NCI-H774 (cell line): ENCODE results near the gene SLC1A1.
A peak's percentile ranks its signal among the peaks of the same experiment; 100 is the strongest.

ENCODE experiments used
- DNase-seq: peaks from one replicate; lab custom pipeline; 2025; lab: John Stamatoyannopoulos, UW

Gene SLC1A1

DNA sequence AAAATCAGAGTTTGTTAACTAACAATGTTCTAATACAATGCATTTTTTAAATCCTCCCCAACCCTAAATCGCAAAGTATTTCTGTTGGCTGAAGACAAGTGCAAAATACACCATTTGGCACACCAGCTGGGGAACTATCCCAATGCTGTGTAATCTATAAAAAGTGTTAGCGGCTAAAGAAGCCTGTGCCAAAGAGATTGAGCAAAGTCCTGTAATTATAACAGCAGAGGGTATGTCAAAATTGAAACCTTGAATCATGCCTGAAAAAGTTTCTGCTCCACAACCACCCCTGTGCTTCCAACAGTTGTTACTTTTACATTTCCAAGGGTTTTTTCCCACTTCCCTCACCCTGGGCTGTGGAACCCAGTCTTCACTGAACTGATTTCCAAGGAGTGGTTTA, 88.7 kb downstream of the SLC1A1 start:
- DNase-seq: no peak

DNA sequence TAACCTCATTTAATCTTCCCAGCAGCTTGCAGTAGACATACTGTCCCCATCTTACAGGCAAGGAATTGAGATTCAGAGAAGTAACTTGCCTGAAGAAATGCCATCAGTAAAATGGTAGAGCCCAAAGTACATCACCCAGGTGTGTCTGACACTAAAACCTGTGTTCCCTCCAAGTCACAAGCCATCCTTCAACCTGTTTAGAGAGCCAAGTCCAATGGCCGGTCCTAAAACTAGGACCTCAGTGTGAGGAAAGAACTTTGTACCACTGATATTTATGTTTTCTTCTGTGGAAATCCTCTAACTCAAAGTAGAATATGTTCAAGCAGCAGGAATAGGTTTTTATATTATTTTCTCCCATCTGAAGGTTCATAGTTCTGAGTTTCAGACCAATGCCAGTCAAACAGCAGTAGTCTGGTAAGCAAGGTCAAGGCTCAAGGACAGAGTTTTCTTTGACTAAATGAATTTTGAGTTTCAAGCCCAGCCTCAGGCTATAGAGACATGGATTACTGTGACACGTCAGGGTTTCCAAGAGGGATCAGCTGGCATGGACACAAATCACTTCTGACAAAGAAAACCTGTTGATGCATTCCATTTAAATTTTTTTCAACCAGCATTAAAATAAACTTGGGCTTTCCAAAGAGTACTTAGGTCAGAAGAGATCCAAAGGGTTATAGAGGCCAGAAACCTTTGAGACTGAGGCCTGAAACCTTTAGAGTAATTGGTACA, 90.9 kb downstream of the SLC1A1 start:
- DNase-seq: no peak

DNA sequence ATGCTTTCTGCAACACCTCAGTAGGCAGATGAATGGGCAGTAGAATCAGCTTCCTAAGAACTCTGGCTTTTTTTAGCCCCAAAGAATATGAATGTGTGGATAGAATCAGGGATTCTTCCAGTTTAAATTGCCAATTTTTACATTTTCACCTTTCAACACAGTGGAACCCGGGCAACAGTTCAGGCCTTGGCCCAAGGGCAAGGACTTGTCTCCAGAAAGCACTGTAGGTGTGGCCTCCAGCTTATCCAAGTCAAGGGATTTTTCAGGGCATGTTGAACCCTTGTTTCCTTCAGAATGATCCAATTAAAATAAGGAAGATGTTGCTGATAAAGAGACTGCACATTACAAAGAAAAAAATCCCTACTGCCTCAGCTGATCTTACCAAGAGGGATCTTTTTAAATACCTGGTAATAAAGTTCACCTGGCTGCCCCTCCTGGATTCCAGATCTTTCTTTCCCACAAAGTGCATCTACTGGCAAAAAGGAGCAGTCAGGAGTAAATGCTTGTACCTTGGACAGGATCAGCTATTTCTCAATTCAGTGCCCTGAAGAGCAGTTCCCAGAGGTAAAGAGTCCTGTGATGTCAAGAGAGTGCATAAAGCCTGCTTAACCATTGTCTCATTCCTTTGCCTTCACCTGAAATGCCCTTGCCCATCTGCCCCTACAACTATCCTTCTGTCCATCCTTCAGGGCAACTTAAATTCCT, 91.7 kb downstream of the SLC1A1 start:
- no peak for DNase-seq

DNA sequence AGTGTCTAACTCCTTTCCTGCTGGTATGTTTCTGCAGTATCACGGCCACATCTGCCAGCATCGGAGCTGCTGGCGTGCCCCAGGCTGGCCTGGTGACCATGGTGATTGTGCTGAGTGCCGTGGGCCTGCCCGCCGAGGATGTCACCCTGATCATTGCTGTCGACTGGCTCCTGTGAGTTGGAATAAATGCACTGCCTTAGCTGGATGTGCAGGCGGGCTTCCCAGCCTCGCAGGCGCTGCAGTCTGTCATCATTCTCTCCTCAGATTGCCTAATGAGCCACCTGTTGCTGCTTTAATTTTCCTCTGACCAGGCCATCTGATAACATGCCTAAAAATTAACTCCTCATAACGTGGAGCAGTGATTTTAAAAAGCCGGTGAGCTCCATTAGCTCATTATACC, 92.7 kb downstream of the SLC1A1 start:
- no peak for DNase-seq

DNA sequence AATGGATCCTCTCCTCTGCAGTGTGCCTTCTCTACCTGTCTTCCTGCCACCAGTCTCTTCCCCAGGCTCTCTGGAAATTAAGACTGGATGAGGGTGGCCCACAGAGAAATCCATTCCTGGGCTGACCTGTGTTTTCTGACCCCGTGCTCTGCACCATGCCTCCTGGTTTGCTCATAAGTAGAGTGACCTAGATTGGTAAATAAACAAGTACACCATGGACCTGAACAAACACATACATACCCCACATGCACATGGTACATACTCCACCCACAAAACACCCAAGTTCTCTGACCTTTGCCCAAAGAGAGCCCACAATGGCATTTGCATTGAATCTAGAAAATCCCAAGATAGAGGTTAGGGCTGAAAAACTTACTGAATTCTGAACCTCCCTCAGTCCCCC, 94.4 kb downstream of the SLC1A1 start:
- no peak for DNase-seq

DNA sequence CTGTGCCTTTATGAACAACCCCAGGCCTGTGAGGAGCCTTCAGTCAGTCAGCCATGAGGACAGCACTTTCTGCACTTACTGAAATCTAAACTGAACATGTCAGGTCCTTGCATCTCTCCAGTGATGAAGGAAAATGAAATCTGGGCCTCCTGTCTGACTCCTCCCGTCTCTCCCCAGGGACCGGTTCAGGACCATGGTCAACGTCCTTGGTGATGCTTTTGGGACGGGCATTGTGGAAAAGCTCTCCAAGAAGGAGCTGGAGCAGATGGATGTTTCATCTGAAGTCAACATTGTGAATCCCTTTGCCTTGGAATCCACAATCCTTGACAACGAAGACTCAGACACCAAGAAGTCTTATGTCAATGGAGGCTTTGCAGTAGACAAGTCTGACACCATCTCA, 94.9 kb downstream of the SLC1A1 start:
- no peak for DNase-seq

DNA sequence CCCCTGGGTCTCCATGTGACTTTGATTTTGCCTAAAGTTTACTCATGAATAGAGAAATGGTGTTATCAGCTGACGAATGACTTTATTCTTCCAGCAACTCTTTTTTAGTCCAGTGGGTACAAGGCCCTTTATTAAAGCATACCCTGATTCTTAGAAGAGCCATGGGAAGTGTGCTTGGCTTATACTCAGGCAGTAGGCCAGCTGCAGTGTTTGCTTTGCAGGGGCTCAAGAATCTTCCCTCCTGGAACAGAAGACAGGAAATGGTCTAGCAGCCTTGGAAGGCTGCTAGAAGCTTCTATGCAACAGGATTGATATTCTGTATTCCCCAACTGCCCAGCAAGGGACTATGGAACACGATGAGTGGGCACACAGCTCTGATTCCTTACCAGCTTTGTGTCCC, 98.5 kb downstream of the SLC1A1 start:
- no peak for DNase-seq

DNA sequence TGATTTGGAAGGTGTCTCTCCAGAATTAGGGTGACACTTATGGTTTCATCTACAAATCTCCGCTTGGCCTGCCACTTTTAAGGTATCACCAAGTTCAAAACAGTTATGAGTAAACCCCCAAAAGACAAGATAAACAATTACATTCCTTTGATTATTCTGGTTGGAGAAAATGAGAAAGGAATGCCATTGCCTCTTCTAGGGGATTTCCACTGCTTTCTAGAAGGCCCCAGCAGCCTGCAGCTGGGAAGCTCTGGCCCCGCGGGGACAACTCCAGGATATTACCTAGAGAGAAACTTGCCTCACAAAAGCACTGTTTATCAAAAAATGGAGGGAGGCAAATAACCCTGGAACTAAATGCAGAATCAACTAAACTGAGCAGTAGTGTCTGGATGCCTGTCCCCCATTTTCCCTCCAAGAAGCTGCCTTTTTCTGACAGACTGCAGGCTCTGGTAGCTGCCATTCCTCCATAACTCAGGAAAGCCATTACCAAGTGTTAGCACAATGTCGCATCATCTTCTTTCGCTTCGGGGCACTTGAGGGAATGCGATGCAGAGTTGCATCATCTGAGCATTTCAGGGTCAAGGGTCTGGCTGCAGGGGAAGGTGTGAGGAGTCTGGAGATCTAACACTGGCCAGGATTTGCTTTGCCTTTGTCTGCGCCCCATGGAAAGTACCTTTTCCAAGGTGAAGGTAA, 100.3 kb downstream of the SLC1A1 start:
- DNase-seq: no peak

DNA sequence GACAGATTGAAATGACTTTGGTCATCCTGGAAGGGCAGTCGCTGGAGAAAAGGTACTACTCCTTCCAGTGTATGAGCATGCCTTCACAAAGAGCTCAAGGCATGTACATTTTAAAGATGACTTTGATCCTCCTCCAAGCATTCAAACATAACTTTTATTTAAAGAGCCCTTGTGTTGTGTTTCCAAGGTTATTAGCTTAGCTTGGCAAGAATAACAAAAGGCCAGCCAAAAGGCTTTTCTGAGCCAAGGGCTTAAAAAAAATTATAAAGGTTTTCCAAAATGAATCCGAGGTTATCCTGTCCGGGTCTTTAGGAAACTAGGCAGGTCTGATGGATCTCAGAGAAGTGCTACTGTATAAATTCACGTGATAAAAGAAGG, 100.8 kb downstream of the SLC1A1 start:
- no peak for DNase-seq

DNA sequence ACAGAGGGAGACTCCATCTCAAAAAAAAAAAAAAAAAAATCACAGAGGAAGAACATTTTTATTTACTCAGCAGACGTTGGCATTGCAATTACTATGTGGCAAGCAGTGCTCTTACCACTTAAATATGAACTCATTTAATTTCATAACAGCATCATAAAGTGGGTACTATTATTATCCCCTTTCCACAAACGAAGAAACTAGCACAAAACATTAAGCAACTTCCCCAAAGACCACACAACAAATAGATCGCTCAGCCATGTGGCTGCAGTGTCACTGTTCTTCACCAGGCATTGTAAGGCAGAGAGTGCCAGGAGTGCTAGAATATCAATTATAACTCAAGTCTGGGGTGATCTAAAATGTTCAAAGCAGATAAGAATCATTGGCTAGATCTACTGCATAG, 102.0 kb downstream of the SLC1A1 start:
- no peak for DNase-seq

DNA sequence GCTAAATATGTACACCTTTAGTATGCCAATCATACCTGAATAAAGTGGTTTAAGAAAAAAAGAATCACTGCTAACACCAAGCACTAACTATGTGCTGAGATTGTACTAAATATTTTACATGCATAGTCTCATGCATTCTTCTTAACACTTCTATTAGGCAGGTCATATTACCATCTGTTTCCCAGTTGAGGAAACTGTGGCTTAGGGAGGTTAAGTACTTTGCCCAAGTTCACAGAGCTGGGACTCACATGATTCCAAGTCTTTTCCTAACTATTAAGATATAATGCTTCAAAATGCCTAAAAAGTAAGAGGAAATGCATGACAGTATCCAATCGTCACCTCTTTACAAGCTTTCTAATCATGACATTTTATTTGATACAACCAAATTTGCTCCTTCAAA, 102.6 kb downstream of the SLC1A1 start:
- no peak for DNase-seq

DNA sequence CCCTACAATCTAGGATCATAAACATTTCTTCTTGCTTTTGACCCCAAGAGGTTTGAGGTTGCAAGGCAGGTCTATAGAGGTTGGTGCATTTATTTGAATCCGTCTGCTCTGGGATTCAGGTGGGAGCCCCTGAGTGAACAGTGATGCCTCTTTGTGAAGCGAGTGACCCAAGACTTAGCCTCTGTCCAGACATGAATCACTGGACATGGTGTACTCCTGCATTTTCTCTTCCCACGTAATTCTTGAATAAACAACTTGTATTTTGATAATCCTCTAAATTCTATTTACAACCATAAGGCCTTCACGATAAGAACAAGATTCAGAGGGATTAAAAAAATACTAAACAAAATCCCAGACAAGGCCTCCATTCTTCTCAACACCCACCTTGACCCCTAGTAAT, 104.3 kb downstream of the SLC1A1 start:
- DNase-seq: no peak

DNA sequence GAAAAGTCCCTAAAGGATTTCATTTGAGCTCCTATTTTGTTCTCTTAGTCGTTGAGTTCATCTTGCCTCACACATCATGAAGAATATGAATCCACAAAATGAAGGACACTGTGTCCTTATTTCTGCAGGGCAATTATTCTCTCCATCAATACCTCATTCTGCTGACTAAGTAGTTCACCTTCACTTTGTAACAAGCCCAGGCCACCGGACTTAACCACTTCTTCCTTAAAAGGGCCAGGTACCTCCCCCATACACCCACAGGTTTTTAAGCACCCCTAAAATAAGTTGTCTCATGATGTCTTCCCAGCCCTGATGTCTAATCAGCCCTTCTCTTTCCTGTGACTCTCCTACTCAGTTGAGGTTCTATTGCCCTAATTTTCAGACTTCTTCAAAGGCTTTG, 104.7 kb downstream of the SLC1A1 start:
- DNase-seq: no peak

DNA sequence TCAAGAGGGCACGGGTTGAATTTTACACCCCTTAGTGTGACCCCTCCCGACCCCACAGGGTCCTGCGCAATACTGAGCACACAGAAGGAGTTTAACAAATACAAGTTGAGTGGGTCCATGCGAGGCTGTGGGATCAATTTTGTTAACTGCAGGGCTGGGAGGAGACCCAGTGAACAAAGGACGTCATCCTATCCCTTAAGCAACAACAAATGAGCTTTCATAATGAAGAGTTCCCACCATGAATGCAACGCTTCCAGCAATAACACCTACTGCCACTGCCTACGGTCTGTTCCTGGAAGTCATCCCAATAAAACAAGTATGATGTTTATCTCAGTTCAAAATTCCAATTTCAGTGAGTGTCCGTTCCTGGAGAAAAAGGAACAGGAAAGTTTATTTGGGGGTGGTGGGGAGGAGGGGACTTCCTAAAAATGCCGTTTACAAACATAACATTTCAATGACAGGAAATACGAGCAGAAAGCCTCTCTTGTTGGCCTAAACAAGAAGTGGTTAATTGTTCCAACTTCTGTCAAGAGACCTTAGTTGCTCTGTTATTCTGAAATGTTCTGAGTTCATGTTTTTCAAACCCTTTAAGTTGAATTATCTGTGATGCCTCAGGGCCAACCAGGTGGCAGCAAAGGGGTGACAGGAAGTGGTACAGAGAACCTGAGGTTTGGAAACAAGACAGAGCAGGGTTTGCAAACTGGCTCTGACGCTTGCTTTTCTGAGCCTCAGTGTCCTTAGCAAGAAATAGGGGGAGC, 106.1 kb downstream of the SLC1A1 start:
- DNase-seq: no peak

DNA sequence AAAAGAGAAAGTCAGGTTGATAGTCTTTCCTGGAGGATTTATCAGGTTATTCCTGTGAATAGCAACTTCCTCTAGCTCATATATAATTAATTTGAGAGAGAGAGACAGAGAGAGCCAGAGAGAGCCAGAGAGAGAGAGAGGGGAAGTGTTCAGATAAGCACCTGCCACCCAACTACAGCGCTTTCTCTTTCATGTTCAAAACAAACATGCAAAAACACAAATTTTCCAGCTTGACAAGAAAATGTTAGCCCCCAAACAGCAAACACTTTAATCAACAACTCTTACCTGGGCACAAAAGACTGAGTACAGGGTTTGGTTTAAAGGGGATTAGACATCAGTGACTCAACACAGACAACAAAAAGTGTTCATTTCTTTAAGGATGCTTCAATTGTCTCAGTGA, 110.1 kb downstream of the SLC1A1 start:
- no peak for DNase-seq

DNA sequence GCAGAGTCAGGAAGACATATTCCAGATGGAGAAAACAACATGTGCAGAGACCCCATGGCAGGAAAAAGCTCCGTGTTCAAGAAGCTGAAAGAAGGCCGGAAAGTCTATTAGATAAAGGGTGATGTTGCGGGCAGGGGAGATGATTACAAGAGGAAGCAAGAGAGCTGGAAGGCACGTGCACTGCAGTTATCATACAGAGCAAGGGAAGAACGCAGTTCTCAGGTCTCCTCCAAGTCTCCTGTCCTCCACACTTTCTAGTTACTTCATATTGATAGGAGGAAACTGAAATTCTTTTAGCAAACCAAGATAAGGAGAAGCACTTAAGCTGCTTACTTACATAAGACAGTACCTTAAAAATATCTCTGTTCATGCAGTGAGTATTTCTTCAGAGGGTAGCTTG, 113.6 kb downstream of the SLC1A1 start:
- no peak for DNase-seq

DNA sequence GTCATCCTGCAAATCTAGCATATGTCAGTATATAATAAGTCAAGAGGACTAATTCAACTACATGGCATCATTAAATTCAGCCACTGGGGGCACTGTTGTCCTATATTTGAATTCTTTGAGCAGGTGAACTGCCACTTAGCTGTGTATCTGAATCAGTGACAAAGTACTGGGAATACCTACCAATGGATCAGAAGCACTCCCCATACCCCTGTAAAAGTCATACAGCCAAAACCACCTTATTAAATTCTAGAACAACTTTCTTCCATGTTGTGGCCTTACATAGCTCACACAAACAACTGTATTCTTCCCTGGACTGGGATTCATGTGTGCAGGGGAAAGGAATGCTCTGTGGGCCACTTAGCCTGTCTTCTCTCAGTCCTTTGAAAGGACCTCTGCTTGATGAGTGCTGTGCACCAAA, 114.4 kb downstream of the SLC1A1 start:
- DNase-seq: peak; percentile 85

DNA sequence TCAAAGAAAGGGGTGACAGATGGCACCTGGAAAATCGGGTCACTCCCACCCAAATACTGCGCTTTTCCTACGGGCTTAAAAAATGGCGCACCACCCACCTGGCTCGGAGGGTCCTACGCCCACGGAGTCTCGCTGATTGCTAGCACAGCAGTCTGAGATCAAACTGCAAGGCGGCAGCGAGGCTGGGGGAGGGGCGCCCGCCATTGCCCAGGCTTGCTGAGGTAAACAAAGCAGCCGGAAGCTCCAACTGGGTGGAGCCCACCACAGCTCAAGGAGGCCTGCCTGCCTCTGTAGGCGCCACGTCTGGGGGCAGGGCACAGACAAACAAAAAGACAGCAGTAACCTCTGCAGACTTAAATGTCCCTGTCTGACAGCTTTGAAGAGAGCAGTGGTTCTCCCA, 115.8 kb downstream of the SLC1A1 start:
- DNase-seq: peak; percentile 7

DNA sequence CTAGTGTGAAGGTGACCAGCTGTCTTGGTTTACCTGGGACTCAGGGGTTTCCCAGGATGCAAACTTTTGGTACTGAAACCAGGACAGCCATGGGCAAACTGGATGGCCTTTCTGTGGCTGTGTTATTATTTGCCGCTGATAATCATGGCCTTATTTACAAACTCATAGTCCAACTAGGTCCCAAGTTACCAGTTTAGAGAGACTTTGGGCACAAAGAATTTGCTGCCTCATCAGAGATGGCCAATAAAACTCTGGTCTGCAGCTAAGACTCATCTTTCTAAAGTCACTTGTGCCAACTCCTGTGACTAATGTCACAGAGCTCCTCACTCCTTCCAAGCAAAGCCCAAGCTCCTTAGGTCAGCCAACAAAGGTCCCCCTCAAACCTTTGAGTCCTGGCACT, 124.4 kb downstream of the SLC1A1 start:
- DNase-seq: no peak

DNA sequence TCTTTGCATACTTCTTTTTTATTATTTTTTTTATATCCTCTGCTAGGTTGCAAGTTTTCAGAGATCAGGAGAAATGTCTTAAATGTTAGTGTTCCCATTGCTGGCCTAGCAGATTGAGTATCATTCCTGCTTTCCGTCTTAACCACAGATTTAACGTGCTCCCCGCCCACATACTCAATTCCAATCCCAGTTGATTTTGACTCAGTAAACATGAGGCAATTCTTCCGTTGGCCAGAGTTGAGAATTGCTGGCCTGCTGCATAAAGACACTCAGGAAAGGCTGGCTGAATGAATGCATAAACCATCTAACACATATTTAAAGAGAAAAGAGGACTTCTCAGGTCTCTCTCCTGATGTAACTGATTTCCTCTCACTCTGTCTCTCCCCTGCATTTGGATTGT, 125.0 kb downstream of the SLC1A1 start:
- no peak for DNase-seq

DNA sequence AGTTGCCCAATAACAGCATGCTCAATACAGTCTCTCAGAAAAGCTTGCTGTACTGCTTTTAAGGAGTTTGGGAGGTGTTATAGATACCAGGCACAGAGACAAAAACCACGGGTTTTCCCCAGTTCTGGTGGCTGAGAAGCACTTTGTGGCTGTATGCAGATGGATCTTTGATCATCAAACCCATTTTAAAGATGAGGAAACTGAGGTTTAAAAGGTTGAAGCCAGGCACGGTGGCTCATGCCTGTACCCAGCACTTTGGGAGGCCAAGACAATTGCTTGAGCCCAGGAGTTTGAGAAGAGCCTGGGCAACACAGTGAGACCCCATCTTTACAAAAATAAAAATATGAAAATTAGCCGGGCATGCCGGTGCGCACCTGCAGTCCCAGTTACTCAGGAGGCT, 125.5 kb downstream of the SLC1A1 start:
- no peak for DNase-seq

DNA sequence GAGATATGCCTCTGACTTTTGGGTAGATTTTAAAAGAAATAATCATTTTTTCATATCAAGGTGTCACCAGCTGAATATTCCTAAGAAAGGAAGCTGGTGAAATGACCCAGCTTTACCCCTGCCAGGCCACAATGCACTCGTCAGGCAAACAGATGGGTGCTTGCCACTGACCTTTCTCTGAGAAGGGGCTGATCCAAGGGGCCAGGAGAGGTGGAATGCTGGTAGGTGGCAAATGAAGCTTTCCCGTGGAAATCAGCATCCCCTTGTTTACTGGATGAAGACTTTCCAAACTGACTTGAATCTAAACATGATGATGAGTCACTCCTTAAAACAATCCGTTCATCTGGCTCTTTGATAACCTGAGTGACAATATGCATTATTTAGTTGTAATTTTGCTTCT, 127.5 kb downstream of the SLC1A1 start:
- DNase-seq: no peak

DNA sequence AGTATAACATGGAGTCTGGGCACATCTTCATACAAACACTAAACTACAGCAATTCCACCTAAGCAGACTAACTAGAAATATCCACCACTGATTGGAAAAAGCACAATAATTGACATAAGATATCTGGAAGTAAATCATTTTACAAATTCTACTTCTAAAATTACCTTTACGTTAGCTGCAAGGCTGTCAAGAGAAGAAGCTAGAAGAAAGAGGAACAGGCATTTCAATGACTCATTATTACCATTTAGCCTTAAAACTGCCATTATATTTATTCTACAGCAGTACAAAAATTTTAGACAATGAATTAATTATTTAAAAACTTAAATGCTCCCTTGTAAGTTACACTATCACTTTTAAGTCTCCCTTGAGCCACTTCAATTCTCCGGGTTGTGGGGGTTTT, 128.4 kb downstream of the SLC1A1 start:
- no peak for DNase-seq
